Measurements from ENCODE around the gene TLL2. TPM values are rescaled to one million over a fixed set of nuclear protein-coding genes. Genes with fewer than 3 reads are reported as not detected.

TLL2 gene
- total and polyA plus RNA-seq, 2 donors (not counting 3 experiments of a cell fraction or from before 2014, with no cell fraction given), result 0.03 to 0.20 TPM

DNA sequence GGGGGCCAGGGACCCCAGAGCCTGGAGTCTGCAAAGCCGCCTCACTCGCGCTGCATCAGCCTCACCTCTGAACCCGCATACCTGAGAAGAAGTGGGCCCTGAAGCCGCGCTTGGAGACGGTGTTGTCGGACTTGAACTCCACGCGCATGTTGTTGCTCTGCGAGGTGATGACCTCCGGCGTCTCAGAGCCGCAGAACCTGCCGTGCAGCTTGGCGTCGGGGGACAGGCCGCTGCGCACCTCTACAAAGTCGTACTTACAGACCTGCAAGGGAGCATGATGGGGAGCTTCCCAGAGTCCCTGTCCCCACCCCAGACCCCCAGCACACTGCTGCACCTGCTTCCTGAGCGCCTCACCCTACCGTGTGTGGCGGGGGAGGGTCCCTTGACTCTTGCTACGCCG, 129.2 kb downstream of the TLL2 start:
- dilution Hi-C loops (cut with MboI; ENCODE audit: extremely low pct_ligation_motif_present, low sequenced_read_pairs), result no loop called here
- FAIRE-seq (no peak), DNase-seq (ENCODE audit: low read depth, low spot score) (no peak)
- ChIA-PET POLR2A (no interaction called here), CTCF (interaction anchor here (1.1 to 2.3 kb wide), 2 partner anchors 9 to 14 kb away, joined by 6 to 8 read pairs; no protein-coding TSS in a partner anchor)
- H3K9me3 ChIP-seq (replicated peaks; ENCODE audit: control insufficient read depth, insufficient read depth, low read length), result no peaks in the 10 kb centered on the region
- intact Hi-C loops (cut with micrococcal nuclease), result no loop called here
- no peaks in the 10 kb centered on the region for H3K79me2 ChIP-seq (ENCODE audit: control insufficient read depth, insufficient read depth, low read length)
- no peak overlapping the region for H3K4me3 ChIP-seq (replicated peaks in 1 of 3; ENCODE audit: insufficient read depth in 1 of 3, low read depth in 1 of 3, low read length in 3 of 3)
- H3K27ac ChIP-seq (ENCODE audit: insufficient read depth, low read depth, low read length), result no peak overlapping the region
- no peak overlapping the region for H3K9ac ChIP-seq (replicated peaks; ENCODE audit: extremely low read depth, insufficient read depth, low read length)
- H4K20me1 ChIP-seq (replicated peaks; ENCODE audit: control insufficient read depth, extremely low read depth, insufficient read depth, low read length), result no peaks in the 10 kb centered on the region
- no peaks in the 10 kb centered on the region for H3K9me1 ChIP-seq (replicated peaks; ENCODE audit: control insufficient read depth, extremely low read depth, insufficient read depth, low read length)
- no peaks in the 10 kb centered on the region for H3K4me1 ChIP-seq (ENCODE audit: control insufficient read depth, extremely low read depth, insufficient read depth, low read length)
- no peak overlapping the region for H3K4me2 ChIP-seq (ENCODE audit: insufficient read depth, low read length)
- no TSS peak for BruUV-seq (replicated peaks)
- H3K27me3 ChIP-seq (ENCODE audit: control insufficient read depth in 2 of 2, insufficient read depth in 2 of 2, low read length in 2 of 2), result no peaks in the 10 kb centered on the region
- TF ChIP-seq, protein P1, sequence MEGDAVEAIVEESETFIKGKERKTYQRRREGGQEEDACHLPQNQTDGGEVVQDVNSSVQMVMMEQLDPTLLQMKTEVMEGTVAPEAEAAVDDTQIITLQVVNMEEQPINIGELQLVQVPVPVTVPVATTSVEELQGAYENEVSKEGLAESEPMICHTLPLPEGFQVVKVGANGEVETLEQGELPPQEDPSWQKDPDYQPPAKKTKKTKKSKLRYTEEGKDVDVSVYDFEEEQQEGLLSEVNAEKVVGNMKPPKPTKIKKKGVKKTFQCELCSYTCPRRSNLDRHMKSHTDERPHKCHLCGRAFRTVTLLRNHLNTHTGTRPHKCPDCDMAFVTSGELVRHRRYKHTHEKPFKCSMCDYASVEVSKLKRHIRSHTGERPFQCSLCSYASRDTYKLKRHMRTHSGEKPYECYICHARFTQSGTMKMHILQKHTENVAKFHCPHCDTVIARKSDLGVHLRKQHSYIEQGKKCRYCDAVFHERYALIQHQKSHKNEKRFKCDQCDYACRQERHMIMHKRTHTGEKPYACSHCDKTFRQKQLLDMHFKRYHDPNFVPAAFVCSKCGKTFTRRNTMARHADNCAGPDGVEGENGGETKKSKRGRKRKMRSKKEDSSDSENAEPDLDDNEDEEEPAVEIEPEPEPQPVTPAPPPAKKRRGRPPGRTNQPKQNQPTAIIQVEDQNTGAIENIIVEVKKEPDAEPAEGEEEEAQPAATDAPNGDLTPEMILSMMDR (IDR thresholded peaks at IDR 0.05; ENCODE audit: extremely low read depth in 1 of 2, insufficient read depth in 1 of 2, low read depth in 1 of 2, low read length in 2 of 2), result no peak
- TF ChIP-seq MYC (IDR thresholded peaks at IDR 0.05; ENCODE audit: low read depth, low read length), result no peak
- H2AFZ ChIP-seq (ENCODE audit: low read depth, low read length), result no peak overlapping the region
- no peaks in the 10 kb centered on the region for H3K36me3 ChIP-seq (ENCODE audit: control insufficient read depth in 2 of 2, extremely low read depth in 1 of 2, insufficient read depth in 2 of 2, low read length in 2 of 2)

DNA sequence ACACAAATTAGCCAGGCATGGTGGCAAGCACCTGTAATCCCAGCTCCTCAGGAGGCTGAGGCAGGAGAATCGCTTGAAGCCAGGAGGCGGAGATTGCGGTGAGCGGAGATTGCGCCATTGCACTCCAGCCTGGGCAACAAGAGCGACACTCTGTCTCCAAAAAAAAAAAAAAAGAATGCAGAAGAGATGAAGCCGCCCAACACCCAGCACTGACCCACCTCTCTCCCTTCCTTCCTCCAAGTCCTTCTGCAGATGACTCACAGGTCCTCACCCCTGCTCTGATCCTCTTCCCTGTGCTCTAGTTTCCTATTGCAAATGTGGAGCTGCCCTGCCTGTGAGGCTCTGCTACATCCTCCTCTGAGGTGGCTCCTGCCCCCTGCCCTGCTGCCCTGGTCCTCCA, 132.9 kb downstream of the TLL2 start:
- no peak overlapping the region for H3K4me3 ChIP-seq (replicated peaks in 1 of 3; ENCODE audit: insufficient read depth in 1 of 3, low read depth in 1 of 3, low read length in 3 of 3)
- H3K9ac ChIP-seq (replicated peaks; ENCODE audit: extremely low read depth, insufficient read depth, low read length), result no peak overlapping the region
- no peaks in the 10 kb centered on the region for H3K9me1 ChIP-seq (replicated peaks; ENCODE audit: control insufficient read depth, extremely low read depth, insufficient read depth, low read length)
- no peak overlapping the region for H2AFZ ChIP-seq (ENCODE audit: low read depth, low read length)
- BruUV-seq (replicated peaks), result no TSS peak
- ChIA-PET CTCF (interaction anchor here (1.2 kb wide), 1 partner anchor 10 kb away, joined by 3 read pairs; no protein-coding TSS in a partner anchor), POLR2A (no interaction called here)
- peaks cover 0 to 2% of the 10 kb centered on the region in 2 experiments for H3K27me3 ChIP-seq (ENCODE audit: control insufficient read depth in 2 of 2, insufficient read depth in 2 of 2, low read length in 2 of 2)
- FAIRE-seq (no peak), DNase-seq (ENCODE audit: low read depth, low spot score) (no peak)
- intact Hi-C loops (cut with micrococcal nuclease), result no loop called here
- no peaks in the 10 kb centered on the region for H4K20me1 ChIP-seq (replicated peaks; ENCODE audit: control insufficient read depth, extremely low read depth, insufficient read depth, low read length)
- H3K36me3 ChIP-seq (ENCODE audit: control insufficient read depth in 2 of 2, extremely low read depth in 1 of 2, insufficient read depth in 2 of 2, low read length in 2 of 2), result no peaks in the 10 kb centered on the region
- no peak overlapping the region for H3K27ac ChIP-seq (ENCODE audit: insufficient read depth, low read depth, low read length)
- H3K9me3 ChIP-seq (replicated peaks; ENCODE audit: control insufficient read depth, insufficient read depth, low read length), result no peaks in the 10 kb centered on the region
- no peaks in the 10 kb centered on the region for H3K4me1 ChIP-seq (ENCODE audit: control insufficient read depth, extremely low read depth, insufficient read depth, low read length)
- dilution Hi-C loops (cut with MboI; ENCODE audit: extremely low pct_ligation_motif_present, low sequenced_read_pairs), result no loop called here
- no peaks in the 10 kb centered on the region for H3K79me2 ChIP-seq (ENCODE audit: control insufficient read depth, insufficient read depth, low read length)
- H3K4me2 ChIP-seq (ENCODE audit: insufficient read depth, low read length), result no peak overlapping the region
- TF ChIP-seq POLR2A (IDR thresholded peaks at IDR 0.05; ENCODE audit: low read depth, low read length) (no peak), FOS (IDR thresholded peaks at IDR 0.05; ENCODE audit: borderline replicate concordance, insufficient read depth, low read length) (peak; percentile 6)
